Breast epithelium (tissue), 3 donors: ENCODE data around the gene YPEL1.

ENCODE experiments used
- CTCF ChIP-seq, 3 donors: fragments of 450-650 bp; IDR thresholded peaks; one replicate each; pipeline ENCODE4 v1.5.1; 2016 to 2017; ENCODE audit warnings: antibody characterized with exemption in 3 of 3, mild to moderate bottlenecking in 3 of 3, moderate library complexity in 3 of 3
- POLR2A ChIP-seq: fragments of 450-650 bp; IDR thresholded peaks from one replicate; pipeline ENCODE4 v1.6.1; 2016; ENCODE audit warnings: antibody characterized with exemption, mild to moderate bottlenecking, moderate library complexity

- TF ChIP-seq POLR2A = no peak
- TF ChIP-seq CTCF (IDR thresholded peaks at IDR 0.05) = no peak
Observed at GRCh38 chr22:21697021-21697771, 38.4 kb downstream of the YPEL1 start.
